GM20000 (cell line): ENCODE measurements around the gene PELO.
"Not testable (repeated sequence)": the region's sequence is repeated elsewhere in the genome, so short reads cannot be mapped to it uniquely, and the experiment has no call there.

ENCODE experiments used
- DNase-seq: peaks from one replicate; pipeline ENCODE4 v3.0.0; 2012; ENCODE audit warnings: low spot score
- TF ChIP-seq, protein P1 (sequence below): IDR thresholded peaks from 2 replicates; pipeline ENCODE4 v1.5.1; 2012; ENCODE audit warnings: mild to moderate bottlenecking, control low read depth; ENCODE audit errors: extremely low read depth, missing control alignments

Gene PELO, protein sequence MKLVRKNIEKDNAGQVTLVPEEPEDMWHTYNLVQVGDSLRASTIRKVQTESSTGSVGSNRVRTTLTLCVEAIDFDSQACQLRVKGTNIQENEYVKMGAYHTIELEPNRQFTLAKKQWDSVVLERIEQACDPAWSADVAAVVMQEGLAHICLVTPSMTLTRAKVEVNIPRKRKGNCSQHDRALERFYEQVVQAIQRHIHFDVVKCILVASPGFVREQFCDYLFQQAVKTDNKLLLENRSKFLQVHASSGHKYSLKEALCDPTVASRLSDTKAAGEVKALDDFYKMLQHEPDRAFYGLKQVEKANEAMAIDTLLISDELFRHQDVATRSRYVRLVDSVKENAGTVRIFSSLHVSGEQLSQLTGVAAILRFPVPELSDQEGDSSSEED

DNA sequence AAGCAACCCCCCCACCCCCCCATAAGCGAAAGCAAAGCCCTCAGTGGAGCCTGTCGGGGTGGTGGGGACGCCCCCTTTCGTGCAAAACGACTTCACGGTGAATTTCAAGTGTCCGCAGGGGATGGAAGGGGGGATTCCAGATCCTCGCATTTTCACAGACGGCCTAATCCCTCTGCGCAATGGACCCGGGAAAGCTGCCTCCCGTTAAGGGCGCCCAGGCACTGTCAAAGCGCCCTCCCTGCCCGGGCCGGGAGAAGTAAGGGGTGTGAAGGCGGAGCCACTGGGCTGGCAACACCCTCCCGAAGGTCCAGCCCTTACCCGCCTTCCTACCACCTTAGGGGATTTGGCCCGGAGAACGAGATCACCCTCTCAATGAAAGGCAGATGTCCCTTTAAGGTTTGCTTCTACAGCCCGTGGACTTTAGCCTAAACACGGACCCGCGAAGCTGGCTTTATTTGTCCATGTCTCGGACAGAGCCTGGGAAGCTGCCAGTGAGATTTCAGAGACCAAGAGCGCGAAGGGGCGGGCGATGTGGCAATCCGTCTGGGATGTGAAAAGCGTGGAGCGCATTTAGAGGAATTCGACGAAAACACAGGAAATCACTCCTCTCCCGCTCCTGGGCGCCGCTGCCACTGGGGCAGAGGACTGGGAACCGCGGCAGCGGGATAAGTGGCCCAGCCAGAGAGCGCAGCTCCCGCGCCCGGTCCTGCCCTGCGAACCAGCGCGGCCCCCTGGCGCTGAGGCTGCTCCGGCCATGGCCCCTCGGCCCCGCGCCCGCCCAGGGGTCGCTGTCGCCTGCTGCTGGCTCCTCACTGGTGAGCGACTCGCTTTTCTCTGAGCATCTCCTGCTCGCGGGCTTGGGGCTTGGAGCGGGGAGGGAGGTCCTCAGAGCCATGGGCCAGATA lies at the start of gene PELO, which contains the start of gene ITGA1:
Gene PELO, plus strand, starts transcription at position 317 of the 905 bp plus-strand sequence. CDS start 12,479 bp downstream, outside the sequence.
Gene ITGA1, plus strand, starts transcription at position 317 of the 905 bp plus-strand sequence. Its CDS starts 438 bp downstream, at position 755.
- peak; percentile 73 for DNase-seq
- TF ChIP-seq, protein P1, sequence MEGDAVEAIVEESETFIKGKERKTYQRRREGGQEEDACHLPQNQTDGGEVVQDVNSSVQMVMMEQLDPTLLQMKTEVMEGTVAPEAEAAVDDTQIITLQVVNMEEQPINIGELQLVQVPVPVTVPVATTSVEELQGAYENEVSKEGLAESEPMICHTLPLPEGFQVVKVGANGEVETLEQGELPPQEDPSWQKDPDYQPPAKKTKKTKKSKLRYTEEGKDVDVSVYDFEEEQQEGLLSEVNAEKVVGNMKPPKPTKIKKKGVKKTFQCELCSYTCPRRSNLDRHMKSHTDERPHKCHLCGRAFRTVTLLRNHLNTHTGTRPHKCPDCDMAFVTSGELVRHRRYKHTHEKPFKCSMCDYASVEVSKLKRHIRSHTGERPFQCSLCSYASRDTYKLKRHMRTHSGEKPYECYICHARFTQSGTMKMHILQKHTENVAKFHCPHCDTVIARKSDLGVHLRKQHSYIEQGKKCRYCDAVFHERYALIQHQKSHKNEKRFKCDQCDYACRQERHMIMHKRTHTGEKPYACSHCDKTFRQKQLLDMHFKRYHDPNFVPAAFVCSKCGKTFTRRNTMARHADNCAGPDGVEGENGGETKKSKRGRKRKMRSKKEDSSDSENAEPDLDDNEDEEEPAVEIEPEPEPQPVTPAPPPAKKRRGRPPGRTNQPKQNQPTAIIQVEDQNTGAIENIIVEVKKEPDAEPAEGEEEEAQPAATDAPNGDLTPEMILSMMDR, result peak; percentile 47

DNA sequence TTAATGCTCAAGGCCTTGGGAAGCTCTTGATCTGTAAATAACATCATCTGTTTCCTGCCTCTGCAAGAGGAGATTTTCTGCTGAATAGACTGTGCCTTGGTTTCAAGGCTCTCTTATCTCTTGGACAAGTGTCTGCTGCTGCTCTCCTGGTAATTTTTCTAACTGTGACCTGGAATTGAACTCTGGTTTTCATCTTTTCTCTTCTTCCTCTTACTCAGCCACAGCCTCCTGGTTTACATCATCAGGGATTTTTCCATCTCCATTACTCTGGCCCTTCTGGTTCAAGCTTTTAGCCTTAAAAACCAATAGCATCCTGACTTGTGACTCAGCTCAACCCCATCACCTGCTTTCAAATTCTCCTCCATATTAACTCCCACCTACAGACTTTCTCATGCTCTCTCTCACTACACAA lies 49.6 kb upstream of the PELO start:
- no peak for DNase-seq
- TF ChIP-seq, protein P1, result no peak

DNA sequence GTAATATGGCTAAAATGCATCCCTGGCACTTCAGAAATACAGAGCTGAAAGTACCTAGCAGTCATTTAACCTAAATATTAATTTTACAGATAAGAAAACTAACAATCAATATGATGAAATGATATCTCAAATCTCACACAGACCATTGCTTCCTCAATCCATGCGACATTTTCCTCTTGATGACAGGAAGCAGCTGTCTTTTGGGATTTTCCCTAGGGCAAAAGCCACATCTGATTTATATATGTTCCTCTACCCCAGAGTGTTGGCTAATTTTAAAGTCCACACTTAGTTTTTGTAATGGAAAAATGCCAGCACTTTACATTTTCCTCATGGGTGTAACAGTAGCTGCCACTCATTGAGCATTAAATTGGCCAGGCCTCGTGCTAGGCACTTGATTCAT lies 47.7 kb upstream of the PELO start:
- no peak for DNase-seq
- TF ChIP-seq, protein P1, result no peak

DNA sequence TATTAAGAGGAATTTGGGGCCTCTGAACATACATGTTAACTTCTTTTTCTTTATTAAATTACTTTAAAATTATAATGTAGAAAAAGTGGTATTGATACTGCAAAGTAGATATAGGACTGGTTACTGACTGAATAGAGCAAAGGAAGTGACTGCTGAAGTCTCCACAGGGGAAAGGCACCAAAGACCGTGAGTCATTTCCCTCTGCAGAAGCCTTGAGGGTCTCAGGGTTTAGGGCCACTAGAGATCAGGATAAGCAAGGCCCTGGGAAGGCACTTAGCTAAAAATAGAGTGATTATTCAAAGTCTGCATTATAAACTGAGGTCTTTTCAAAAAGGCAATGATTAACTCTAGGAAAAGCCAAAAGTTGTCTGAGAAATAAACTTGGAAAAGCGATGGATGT lies 44.7 kb upstream of the PELO start:
- DNase-seq, result no peak
- TF ChIP-seq, protein P1, result no peak

DNA sequence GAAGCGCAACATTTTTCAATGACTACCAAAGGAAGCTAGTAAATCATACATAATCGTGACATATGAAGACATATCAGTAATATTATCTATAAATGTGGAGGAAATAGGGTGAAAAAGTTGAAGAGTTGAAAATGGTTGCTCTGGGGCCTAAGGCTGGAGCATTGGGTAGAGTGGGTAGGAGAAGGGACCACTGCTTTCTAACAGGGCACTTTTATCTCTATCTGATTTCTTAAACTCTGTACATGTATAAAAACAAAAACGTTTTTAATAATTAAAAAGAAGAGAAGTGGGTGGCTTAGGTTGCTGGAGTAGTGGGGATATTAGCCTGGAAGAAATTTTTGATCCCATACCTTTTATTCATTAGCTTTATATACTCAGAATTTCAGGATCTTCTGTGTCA lies 44.2 kb upstream of the PELO start:
- TF ChIP-seq, protein P1, result no peak
- DNase-seq, result no peak

DNA sequence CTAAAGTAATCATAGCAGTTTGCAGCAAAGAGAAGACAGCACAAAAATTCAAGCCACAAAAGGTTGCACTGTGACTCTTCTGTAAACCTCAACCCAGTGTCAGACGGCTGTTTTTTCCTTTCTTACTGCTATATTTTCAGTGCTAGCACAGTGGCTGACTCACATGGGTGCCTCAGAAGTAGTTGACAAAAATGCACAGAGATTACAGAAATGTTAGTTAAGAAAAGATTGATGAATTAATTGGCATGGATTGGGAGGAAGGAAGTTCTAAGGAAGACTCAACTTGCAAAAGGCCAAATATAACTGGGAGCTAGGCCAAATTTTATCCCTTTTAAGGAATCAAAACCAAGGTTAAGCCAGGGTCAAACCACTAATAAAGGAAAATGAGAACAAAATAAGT lies 43.7 kb upstream of the PELO start:
- TF ChIP-seq, protein P1, result no peak
- DNase-seq, result peak; percentile 18

DNA sequence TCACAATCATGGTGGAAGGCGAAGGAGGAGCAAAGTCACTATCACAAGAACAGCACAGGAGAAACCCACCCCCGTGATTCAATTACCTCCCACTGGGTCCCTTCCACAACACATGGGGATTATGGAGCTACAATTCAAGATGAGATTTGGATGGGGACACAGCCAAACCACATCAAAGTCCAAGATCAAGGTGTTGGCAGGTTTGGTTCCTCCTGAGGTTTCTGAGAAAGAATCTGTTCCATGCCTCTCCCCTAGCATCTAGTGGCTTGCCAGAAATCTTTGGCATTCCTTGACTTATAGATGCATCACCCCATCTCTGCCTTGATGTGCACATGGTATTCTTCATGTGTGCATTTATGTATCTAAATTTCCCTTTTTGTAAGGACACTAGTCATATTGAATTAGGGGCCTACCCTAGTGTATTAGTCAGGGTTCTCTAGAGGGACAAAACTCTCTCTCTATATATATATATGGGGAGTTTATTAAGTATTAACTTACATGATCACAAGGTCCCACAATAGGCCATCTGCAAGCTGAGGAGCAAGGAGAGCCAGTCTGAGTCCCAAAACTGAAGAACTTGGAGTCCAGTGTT lies 42.8 kb upstream of the PELO start:
- DNase-seq, result not testable (repeated sequence)
